A549 (cell line): ENCODE results near the gene CCDC116.

Experiments
- CTCF ChIP-seq: fragments of >200 bp; sonication (Bioruptor Twin); formaldehyde crosslinking; IDR thresholded peaks from 3 replicates; pipeline ENCODE4 v1.5.1; 2016
- ELK1 ChIP-seq: fragments of 150-350 bp; IDR thresholded peaks from 2 replicates; pipeline ENCODE4 v1.6.1; 2014; ENCODE audit warnings: low read depth, mild to moderate bottlenecking, low read length
- FOSB ChIP-seq: fragments of 250-450 bp; sonication (Bioruptor Pico); IDR thresholded peaks from 2 replicates; pipeline ENCODE4 v1.5.0; 2020; ENCODE audit warnings: mild to moderate bottlenecking, moderate library complexity
- JUN ChIP-seq, 2 experiments: fragments of >200 bp; sonication (Bioruptor Twin); formaldehyde crosslinking; IDR thresholded peaks; 2 replicates in 1 of 2; 3 replicates in 1 of 2; pipeline ENCODE4 v1.6.1; 2016 to 2017
- MAZ ChIP-seq: fragments of 150-350 bp; IDR thresholded peaks from 2 replicates; pipeline ENCODE4 v1.6.1; 2014; ENCODE audit warnings: antibody characterized with exemption, low read depth, low read length, borderline replicate concordance
- RFX5 ChIP-seq: fragments of 450-650 bp; IDR thresholded peaks from 2 replicates; pipeline ENCODE4 v1.7.1; 2014; ENCODE audit warnings: antibody characterized with exemption, mild to moderate bottlenecking, moderate library complexity
- ZC3H11A ChIP-seq: fragments of 450-650 bp; IDR thresholded peaks from 2 replicates; pipeline ENCODE4 v1.6.1; 2014; ENCODE audit warnings: antibody characterized with exemption, mild to moderate bottlenecking

GRCh38 chr22:21657020-21657359 lies 24.4 kb downstream of the CCDC116 start:
- TF ChIP-seq FOSB (CRISPR knock-in tag) (no peak), MAZ (no peak), CTCF (no peak), ELK1 (no peak), JUN (IDR thresholded peaks at IDR 0.05) (0 out of 5 replicates have a peak, but pooled peaks of 1 of the 2 experiments have one; percentile 23), ZC3H11A (no peak), RFX5 (no peak)
